Heart right ventricle (tissue), 16 donors: ENCODE data around the gene ZNF639. TPM values are rescaled to one million over a fixed set of nuclear protein-coding genes. Genes with fewer than 3 reads are reported as not detected.

ENCODE experiments used
- ATAC-seq, 8 donors: fragments of 200-7000 bp; cut with Tn5 transposase; one replicate each; pipeline ENCODE4 v1.9.1; 2020; ENCODE audit warnings: mild to moderate bottlenecking in 8 of 8, moderate library complexity in 8 of 8, moderate number of reproducible peaks in 1 of 8
- DNase-seq, 2 donors: peaks; one replicate each; pipeline ENCODE4 v3.0.0-alpha.2; 2020
- H3K27ac ChIP-seq, 10 donors: fragments of 200-600 bp; sonication (generic) in 2 of 10; one replicate each; pipeline versions ENCODE4 v1.5.0 to v1.8.0; 2020 to 2022; ENCODE audit warnings: mild to moderate bottlenecking in 3 of 10
- H3K27me3 ChIP-seq, 7 donors: fragments of 200-600 bp; one replicate each; pipeline ENCODE4 v1.8.0; 2021 to 2022; ENCODE audit warnings: mild to moderate bottlenecking in 2 of 7
- H3K36me3 ChIP-seq, 9 donors: fragments of 200-600 bp; sonication (generic) in 1 of 9; one replicate each; pipeline versions ENCODE4 v1.5.0 to v1.8.0; 2020 to 2022; ENCODE audit warnings: mild to moderate bottlenecking in 2 of 9
- H3K4me1 ChIP-seq, 9 donors: fragments of 200-600 bp; sonication (generic) in 1 of 9; one replicate each; pipeline versions ENCODE4 v1.5.0 to v1.8.0; 2020 to 2022; ENCODE audit warnings: mild to moderate bottlenecking in 4 of 9
- H3K4me3 ChIP-seq, 10 donors: fragments of 200-600 bp; sonication (generic) in 2 of 10; one replicate each; pipeline versions ENCODE4 v1.5.0 to v1.8.0; 2020 to 2022; ENCODE audit warnings: mild to moderate bottlenecking in 7 of 10, moderate library complexity in 2 of 10
- H3K9me3 ChIP-seq, 11 donors: fragments of 200-600 bp in 10 of 11; sonication (generic) in 2 of 11; one replicate each; pipeline versions ENCODE4 v1.5.0 to v1.8.0; 2013 to 2022; ENCODE audit warnings: mild to moderate bottlenecking in 2 of 11, control low read depth in 1 of 11, moderate library complexity in 1 of 11
- CTCF ChIP-seq, 9 donors: fragments of 200-600 bp; sonication (generic) in 2 of 9; IDR thresholded peaks; one replicate each; pipeline versions ENCODE4 v1.5.0 to v1.8.0; 2021 to 2022; ENCODE audit warnings: antibody characterized with exemption in 9 of 9, mild to moderate bottlenecking in 5 of 9, moderate library complexity in 1 of 9
- WGBS, 2 donors: extraction: QIAGEN DNeasy Blood & Tissue Kit; methylation state at CpG; one replicate each; pipeline ENCODE4 v1.1.7; 2013; ENCODE audit warnings: inconsistent platforms in 1 of 2; 5-methylcytosine and 5-hydroxymethylcytosine counted together
- intact Hi-C, 10 donors: fragments of 100-400 bp; cut with DNase I; formaldehyde crosslinking; loops; one replicate each; pipeline versions ENCODE4 v1.11.1 to v1.14.2; 2022
- polyA plus RNA-seq, 2 donors: library from polyadenylated mRNA; stranded (reverse); fragments of 200-250 nt; gene quantifications; one replicate each; pipeline ENCODE4 v1.2.3, GENCODE V29; 2013
- total RNA-seq, 10 donors: library from RNA; stranded (reverse); fragmentation: NEBNext Ultra II Directional in 3 of 10; extraction: Animal tissue kit (Norgen Biotek cat#: 25700) in 3 of 10; gene quantifications; one replicate each; pipeline versions ENCODE4 v1.2.1 to v1.2.4, GENCODE V29; 2021 to 2023
- donor health status: Arrhythmogenic right ventricular cardiomyopathy.
- donor health status: ischemic (EF 13 %, LVEDD 7.1; RV severe dilation, severe dysfunction).
- donor health status: healthy with polysubstance abuse.
- donor health status: DM: no; HTN: yes; CAD: no.
- donor health status: DM: no; HTN: no; CAD: no.
- donor health status: ischemic (EF 25% LVEDD 6.9; RV normal size, moderate dysfunction).
- donor health status: ischemic (EF 25% LVEDD 5.7; RV mildly dilated, moderate dysfunction).
- donor health status: healthy.
- donor health status: DM: yes; HTN: yes; CAD: no.
- donor health status: Ischemic cardiomyopathy.
- donor health status: ischemic (EF 35%, LVEDD 5.7; RV mildly dilated, moderate dysfunction).
- donor health status: nonischemic (EF 11% LVEDD 7.7; RV severe dilation, severe dysfunction).
- donor health status: DM: yes; HTN: yes; CAD: no.
- donor health status: PGD.
- donor health status: ischemic (EF 29% LVEDD 5.4; RV normal size, mild dysfunction).
- donor health status: nonischemic (EF 23%, LVEDD 6.1; RV moderate dilation, normal function).

Gene ZNF639
- total and polyA plus RNA-seq, 12 donors: 14.1 to 41.0 (median 29.2) TPM

GRCh38 chr3:179336345-179336929 is 13.6 kb downstream of the ZNF639 start:
- H3K27me3 ChIP-seq: no peaks in the 10 kb centered on the region
- H3K9me3 ChIP-seq: no peaks in the 10 kb centered on the region
- 31 to 43% methylated on average over 1 of the region's 1 CpG for WGBS, 2 donors
- TF ChIP-seq CTCF (IDR thresholded peaks at IDR 0.05): no peak
- H3K4me3 ChIP-seq: no peak overlapping the region
- ATAC-seq (peak; percentile 25 to 90 (median 80)), DNase-seq (no peak)
- intact Hi-C loops: no loop called here
- peaks cover 0 to 5% (median 0%) of the 10 kb centered on the region in 9 donors for H3K4me1 ChIP-seq
- H3K27ac ChIP-seq: peak overlapping the region in 8 of 10 donors; percentile 3 to 81 (median 65)
- H3K36me3 ChIP-seq: peaks cover 0 to 74% (median 31%) of the 10 kb centered on the region in 9 donors

- Histone ChIP-seq H3K36me3 (peaks cover 0 to 36% (median 17%) of the 10 kb centered on the region in 9 donors), H3K9me3 (no peaks in the 10 kb centered on the region), H3K4me3 (peak within 1 kb of the TSS; percentile 68 to 84 (median 76)), H3K27ac (peak within 1 kb of the TSS; percentile 72 to 92 (median 88)), H3K27me3 (no peaks in the 10 kb centered on the region), H3K4me1 (peaks cover 0 to 30% (median 11%) of the 10 kb centered on the region in 9 donors)
- intact Hi-C loops: loop anchor here in 3 of 10 donors (1.0 to 10.0 kb wide), 4 partner anchors 25 to 215 kb away; partner anchors contain the start of genes ACTL6A (in 2 of the 3) and ZNF639 (in 2 of the 3)
- peak; percentile 98 to 100 (median 99) for ATAC-seq
- DNase-seq: peak; percentile 91 to 96
- no peak for TF ChIP-seq CTCF (IDR thresholded peaks at IDR 0.05)
- WGBS, 2 donors: 0 to 1% methylated on average over 60 to 63 of the region's 63 CpGs
These were observed 24.7 kb downstream of the ZNF639 start, which contains the start of gene MFN1 for GRCh38 chr3:179347345-179348194. MFN1 (plus strand) TSS chr3:179347709; CDS start chr3:179348852, 1,143 bp downstream.

GRCh38 chr3:179348325-179349013 is 25.6 kb downstream of the ZNF639 start:
- no peak for TF ChIP-seq CTCF (IDR thresholded peaks at IDR 0.05)
- no peaks in the 10 kb centered on the region for H3K27me3 ChIP-seq
- H3K9me3 ChIP-seq: no peaks in the 10 kb centered on the region
- intact Hi-C loops: loop anchor here in 1 of 10 donors (10.0 kb wide), 1 partner anchor 206 kb away; no protein-coding TSS in a partner anchor
- peaks cover 0 to 45% (median 21%) of the 10 kb centered on the region in 9 donors for H3K36me3 ChIP-seq
- peak overlapping the region; percentile 68 to 84 (median 76) for H3K4me3 ChIP-seq
- WGBS, 2 donors: 28 to 31% methylated on average over 5 of the region's 5 CpGs
- H3K27ac ChIP-seq: peak overlapping the region in 9 of 10 donors; percentile 86 to 92 (median 89)
- peaks cover 0 to 30% (median 11%) of the 10 kb centered on the region in 9 donors for H3K4me1 ChIP-seq
- ATAC-seq (no peak), DNase-seq (no peak)

DNA sequence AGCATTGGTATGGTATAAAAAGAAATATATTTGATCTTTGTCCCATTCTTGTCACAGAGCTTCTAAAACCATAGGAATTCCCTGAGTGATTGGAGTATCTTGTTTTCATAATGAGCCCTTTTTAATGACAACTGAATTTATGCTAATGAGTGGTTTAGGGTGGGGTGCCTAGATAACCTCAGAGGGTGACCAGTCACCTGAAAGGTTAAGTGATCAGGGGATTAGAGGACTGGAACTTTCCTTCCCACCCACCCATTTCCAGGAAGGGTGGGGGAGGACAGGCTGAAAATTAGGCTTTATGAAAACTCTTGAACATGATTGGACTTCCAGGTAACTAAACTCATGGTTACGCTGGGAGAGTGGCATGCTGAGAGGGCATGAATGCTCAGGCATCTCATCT is 33.2 kb downstream of the ZNF639 start:
- Histone ChIP-seq H3K4me3 (no peak overlapping the region), H3K27ac (no peak overlapping the region), H3K36me3 (peaks cover 0 to 100% (median 67%) of the 10 kb centered on the region in 9 donors), H3K27me3 (no peaks in the 10 kb centered on the region), H3K9me3 (no peaks in the 10 kb centered on the region), H3K4me1 (peaks cover 0 to 3% (median 0%) of the 10 kb centered on the region in 9 donors)
- DNase-seq (no peak), ATAC-seq (no peak)
- intact Hi-C loops: loop anchor here in 1 of 10 donors (10.0 kb wide), 1 partner anchor 209 kb away; the partner anchor contains the start of gene ACTL6A
- 95 to 100% methylated on average over 1 of the region's 1 CpG for WGBS, 2 donors
- no peak for TF ChIP-seq CTCF (IDR thresholded peaks at IDR 0.05)
